ENCODE data around the gene BOD1.

The BOD1 gene

DNA sequence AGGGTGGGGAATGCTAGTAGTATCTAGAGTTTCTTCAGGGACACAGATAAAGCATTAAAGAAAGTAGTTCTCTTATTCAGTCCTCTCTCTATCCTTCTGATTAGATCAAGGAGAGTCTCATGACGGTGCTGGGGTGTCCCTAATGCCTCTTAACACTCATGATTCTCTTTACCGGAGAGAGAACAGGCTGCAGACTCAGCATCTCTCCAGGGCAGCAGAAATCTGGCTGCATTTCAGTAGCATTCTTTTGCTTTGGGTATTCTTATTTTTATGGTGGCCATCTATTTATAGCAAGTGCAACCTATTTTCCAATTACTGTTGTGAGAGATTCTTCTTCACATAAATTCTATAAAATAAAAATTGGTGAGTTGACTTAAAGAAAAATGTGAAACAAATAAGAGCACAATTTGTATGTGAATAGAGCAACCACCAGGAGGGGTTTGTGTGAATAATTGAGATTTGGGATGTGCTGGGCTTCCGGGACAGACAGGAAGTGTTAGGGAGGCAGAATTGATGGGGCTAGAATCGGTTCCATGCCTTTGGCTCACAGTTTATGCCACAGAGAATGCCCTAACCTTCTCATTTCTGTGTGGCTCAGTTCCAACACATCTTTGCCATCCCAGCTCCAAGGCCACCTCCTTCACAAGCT, 23.8 kb upstream of the BOD1 start:
- no peak for DNase-seq (ENCODE audit: low spot score)

DNA sequence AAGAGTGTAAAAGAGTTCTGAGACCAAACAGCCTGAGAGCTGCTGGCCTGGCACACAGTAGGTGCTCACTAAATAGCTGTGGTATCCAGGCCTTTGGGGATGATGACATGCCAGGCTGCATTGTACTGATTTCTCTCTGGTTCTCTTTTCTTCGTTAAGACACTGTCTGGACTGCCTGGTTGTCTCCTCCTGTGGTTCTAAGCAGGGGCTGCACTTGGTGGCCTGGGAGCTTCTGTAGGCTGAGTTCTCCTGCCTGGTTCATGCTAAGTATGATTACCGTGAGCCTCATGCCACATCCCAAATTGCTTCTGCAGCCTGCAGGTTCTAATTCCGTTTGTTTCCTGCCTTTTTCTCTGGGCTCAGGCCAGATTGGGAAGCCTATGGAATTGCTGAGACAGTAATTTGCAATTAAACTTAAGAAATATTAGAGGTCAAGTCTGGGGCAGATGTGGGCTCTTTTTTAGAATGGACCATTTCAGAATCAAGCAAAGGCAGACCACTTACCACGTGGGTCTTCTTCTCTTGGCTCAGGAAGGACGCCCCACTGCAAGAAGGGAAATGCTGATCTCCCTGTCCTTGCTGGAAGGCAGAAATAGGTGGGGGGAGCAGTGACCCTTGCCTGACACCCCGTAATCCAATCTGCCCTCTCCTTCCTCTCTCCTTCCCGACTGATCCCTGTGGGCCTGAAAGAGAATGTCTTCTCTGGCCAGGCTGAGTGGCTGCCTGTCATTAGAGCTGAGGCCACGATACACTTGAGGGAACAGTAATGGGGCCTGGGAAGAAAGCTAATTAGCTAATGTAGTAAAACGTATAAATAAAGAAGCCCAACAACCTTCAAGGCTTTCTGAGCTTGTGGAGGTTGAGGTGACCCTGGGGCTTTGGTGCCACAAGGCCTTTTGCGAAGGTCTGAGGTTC, 21.9 kb upstream of the BOD1 start:
- DNase-seq (ENCODE audit: low spot score): no peak

DNA sequence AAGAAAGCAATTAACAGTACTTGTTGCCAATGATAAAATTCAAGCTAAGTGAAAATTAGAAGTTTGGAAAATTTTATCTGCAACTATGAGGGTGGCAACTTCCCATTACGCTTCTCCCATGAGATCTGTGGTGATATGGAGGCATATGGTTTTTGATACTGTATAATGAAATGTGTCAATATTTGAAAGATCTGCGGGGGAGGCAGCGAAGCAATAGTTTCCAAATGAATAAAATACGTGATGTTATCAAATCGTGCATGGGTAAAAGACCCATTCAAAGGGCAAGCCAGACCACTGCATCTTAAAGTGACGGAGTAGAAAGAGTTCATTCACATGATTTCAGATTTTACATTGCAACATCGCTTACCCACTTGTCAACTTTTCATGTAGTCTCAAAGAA, 20.9 kb upstream of the BOD1 start:
- DNase-seq (ENCODE audit: low spot score): no peak

DNA sequence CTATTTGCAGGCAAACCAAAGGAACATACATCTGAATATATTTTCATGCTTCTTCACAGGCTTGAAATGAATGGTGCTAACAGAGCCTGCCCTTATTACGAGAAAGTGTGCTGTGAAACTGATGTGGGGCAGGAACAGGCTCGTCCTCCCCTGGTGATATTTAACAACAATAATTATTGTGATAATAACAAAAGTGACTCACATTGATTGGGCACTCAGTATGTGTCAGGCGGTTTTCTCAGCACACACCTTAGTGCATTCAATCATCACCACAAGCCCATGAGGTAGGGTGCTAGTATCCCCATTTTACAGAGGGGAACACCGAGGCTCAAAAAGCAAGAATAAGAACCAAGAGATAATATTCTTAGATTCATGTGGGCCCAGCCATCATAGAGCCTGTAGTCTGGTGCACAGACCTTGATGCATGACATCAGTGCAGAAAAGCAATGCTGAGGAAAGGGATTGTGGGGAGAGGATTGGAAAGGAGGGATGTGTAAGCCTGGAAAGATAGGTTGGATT, 18.1 kb upstream of the BOD1 start:
- DNase-seq (ENCODE audit: low spot score): no peak

DNA sequence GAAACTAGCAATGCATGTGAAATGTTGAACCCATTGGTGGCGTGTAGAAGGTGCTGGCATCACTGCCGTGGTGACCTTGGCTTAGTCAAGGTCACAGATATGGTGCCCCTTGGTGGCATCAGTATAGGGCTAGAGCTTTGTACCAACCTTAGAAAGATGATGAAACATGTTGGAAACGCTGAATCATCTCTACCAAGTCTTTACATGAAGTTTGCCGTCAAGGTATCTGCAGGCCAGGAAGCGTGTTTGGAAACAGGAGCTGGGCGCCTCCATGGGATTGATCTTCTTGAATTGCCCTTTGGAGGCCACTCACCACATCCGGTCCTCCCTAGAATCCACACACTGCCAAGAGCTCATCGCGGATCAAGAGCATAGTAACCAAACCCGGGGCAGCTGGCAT, 16.9 kb upstream of the BOD1 start:
- no peak for DNase-seq (ENCODE audit: low spot score)

DNA sequence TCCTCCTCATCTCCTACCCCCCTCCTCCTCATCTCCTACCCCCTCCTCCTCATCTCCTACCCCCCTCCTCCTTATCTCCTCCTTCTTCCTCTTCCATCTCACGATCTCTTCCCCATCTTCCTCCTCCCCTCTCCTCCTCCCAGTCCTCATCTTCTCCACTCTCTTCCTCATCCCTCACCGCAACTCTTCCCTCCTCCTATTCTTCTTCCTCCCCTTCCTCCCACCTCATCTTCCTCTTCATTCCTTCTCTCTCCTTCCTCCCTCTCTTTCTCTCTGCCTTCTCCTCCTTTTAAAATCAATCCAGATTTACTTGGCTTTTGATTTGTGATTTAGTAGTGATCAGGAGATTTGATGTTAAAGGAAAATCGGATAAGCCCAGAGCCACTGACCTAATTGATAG, 15.0 kb upstream of the BOD1 start:
- no peak for DNase-seq (ENCODE audit: low spot score)

DNA sequence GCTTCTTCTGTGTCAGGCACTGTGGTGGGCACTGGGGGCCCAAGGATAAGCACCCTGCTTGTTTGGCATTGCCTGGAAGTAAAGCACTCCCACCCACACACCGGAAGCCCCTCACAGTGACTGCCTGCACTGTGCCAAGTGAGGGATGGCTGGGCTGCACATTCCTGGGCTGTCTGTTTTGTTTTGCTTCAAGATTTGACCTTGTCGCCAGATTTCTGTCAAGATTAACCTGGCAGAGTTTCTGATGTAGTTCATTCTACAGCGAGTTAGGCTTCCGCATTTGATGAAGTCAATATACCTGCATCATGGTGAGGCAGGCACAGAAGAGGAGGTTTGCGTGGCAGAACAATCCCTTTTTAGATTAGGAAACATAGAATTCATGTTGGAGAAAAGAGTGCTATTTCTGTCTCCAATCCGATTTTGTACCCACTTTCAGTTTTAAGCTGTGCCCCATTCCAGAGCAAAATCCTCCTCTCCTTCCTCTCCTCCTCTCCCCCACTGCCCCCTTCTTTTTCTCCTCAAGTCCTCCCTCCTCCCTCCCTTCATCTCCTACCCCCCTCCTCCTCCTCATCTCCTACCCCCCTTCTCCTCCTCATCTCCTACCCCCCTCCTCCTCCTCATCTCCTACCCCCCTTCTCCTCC, 14.4 kb upstream of the BOD1 start:
- DNase-seq (ENCODE audit: low spot score): no peak

DNA sequence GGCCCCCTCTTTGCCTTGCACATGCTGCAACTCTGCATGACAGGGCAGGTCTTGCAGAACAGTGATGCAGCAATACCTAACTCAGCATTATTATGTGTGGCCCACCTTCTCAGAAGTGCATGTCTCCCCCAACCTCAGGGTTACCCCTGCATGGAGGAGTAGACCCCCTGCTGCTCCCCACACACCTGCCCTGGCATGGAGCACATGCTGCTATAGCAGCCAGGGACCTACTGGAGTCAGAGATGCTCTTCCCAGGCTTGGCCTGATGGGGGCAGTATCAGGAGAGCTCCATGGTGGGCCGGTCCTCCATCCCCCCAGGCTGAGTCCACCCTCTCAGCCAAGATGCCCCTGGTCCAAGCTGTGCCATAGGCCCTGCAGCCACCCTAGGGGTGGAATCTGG, 13.2 kb upstream of the BOD1 start:
- no peak for DNase-seq (ENCODE audit: low spot score)

DNA sequence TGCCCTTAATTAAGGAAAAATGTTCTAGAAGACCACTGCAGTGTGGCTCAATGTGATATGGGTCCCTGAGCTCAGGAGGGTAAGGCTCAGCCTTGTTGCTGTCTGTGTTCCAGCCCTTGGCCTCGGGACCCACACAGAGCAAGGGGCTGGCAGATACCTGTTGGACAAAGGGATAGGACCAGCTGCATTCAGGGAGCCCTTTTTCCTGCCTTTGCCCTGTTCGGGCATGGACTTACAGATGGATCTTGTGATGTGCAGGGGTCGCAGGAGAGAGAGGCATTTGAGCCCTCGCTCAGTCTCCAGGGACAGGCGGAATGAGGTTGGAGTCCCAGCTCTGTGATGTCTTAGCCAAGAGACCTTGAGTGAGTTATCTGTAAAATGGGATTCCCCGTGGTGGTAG, 12.1 kb upstream of the BOD1 start:
- no peak for DNase-seq (ENCODE audit: low spot score)

DNA sequence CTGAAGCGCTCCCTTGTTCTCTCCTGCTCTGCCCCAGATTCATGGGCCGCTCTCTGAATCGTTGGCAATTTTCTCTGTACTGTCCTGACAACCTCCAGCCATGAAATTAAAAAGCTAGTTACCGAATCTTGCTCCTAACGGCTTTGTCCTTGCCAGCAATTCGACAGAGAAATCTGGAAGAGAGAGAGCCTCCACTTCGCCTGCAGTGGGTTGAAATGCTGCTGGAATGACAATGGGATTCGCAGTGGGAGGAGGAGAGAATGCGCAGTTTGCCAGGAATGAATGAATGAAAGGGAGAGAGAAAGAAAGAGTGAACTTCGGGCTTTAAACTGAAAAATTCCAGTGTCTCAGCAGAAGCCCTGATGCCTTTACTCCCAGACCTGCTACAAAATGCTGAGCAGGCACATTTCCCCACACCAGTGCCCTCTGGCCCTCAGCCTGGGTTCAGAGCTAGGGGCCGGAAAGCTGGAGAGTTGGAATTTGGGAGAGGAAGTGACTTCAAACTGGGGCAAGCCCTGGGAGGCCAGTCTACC, 11.5 kb upstream of the BOD1 start:
- peak; percentile 87 for DNase-seq (ENCODE audit: low spot score)

DNA sequence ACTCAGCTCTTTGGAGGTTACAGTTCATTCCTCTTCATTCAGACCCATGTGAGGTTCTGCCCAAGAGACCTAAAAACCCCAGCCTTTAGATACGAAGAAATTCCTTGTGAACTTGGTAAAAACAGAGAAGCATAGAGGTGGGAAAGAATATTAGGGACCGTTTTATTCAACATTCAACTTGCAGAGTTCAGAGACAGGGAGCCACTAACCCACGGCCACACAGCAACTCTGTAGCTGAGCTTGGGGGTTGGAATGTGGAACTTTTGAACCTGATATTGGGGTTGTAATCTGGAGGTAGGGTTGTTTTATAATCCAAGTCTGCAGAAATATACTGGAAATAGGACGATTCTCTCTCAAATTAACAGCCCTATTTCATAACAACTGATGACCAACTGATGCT, 10.8 kb upstream of the BOD1 start:
- DNase-seq (ENCODE audit: low spot score): no peak

DNA sequence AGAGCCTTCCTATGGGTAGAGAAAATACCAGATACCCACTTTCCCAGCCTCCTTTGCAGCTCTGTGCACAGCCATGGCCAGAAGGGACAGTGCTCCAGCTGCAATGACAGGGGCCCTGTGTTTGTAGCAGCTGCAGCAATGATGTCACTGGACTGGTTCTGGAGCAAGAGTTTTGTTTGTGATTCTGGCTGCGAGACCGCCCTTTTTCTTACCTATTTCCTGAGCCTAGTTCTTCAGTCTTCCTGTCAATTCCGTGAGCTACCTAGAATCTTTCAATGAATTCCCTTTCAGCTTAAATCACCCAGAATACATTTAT, 10.0 kb upstream of the BOD1 start:
- DNase-seq (ENCODE audit: low spot score): peak; percentile 82

DNA sequence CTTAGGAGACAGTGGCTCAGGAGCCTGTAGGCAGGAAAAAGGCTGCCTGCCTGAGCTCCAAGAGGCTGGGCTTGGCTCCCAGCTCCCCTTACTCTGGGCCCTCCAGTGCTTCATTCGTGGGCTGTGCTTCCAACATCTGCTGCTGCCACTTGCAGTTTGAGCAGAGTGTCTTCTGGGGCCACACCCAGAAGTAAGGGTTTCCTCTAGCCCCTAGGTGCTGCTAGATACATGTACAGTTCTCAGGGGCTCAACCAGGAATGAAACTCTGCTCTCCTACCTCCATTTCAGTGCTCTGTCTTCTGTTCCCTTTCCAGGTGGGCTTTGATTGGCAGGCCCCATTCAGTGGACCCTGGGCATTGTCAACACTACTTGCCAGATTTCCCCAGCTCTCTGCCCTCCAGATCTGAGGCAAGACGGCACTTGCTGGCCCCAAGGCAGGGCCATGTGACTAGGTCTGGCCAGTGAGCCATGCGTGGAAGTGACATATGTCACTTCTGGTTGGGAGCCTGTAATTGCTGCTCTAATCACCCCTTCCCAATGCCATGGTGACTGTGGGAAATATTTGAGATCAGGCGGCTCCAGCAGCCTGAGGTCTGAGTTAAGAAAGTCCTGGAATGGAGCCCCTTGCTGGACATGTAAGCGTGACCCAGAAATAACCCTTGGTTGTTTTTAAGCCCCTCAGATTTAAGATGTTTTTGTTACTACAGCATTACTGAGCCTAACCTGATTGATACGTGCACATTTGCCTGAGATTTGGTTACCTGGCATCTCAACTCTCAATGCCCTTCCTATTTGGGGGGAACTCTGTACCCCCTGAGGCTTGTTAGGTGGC, 9.4 kb upstream of the BOD1 start:
- DNase-seq (ENCODE audit: low spot score): no peak

DNA sequence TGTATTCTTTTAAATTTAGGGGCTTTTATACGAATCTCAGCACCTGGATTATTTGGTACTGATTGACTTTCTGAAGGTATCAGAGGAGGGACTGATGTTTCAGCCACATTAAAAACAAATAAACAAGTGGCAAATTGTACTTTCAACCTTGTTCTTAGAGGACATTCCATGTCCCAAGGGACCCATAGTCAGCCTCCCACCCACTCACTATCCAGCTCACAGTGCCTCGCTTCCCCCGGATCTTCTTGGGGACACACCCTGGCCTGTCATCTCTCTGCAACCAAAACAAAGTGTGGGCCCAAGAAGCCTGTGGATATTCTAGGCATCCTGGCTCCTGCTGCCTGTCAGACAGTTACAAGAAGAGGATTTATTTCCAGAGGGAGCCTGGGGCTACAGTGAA, 8.8 kb upstream of the BOD1 start:
- no peak for DNase-seq (ENCODE audit: low spot score)

DNA sequence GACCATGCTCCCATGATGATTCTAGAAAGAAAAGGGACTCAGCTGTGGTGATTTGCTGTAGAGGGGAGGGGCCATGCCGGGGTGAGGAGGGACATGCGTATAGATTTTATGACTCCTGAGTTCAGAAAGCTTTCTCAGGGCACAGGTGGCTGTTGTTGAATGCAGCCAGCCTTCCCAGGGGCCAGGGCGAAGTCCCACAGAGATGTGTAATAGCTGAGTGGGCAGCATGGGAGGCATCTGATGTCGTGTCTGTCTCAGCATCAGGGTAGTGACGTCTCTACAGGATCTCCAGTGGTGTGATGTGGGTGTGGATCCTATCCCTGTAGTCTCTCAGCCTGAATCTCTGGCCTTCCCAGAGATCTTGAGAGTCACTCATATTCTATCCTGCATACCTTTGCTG, 7.8 kb upstream of the BOD1 start:
- no peak for DNase-seq (ENCODE audit: low spot score)

DNA sequence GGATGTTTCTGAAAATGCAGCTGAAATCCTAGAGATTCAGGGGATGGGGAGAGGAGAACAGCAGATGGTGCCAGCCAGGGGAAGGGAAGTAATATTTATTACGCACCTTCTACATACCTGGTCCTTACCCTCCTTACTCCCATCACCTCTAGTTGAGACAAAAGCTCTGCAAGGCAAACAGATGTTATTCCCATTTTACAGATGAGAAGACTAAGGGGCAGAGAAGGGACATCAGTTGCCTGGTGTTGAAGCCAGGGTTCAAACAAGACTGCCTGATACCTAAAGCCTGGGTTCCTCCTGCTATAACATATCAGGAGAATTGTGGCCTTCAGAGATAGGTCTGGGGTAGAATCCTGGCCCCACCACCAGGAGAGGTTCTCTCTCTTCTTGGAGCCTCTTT, 7.3 kb upstream of the BOD1 start:
- no peak for DNase-seq (ENCODE audit: low spot score)

DNA sequence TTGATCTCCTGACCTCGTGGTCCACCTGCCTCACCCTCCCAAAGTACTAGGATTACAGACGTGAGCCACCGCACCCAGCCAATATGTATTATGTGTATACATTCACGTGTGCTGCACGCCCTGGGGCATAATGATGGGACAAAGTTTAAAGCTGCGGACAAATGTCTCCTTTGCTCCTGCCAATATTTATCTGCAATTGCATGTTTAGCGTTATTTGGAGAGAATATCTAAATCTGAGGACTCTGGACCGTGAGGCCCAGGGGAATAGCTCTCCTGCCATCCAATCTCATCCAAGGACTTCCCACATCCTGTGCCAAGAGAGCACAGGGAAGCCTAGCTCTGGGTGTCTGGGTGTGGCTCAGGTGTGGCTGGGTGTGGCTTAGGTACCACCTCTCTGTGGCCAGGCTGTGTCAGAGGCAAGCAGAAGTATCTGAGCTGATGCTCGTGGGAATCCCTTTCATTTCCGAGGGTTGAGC, 6.9 kb upstream of the BOD1 start:
- no peak for DNase-seq (ENCODE audit: low spot score)

DNA sequence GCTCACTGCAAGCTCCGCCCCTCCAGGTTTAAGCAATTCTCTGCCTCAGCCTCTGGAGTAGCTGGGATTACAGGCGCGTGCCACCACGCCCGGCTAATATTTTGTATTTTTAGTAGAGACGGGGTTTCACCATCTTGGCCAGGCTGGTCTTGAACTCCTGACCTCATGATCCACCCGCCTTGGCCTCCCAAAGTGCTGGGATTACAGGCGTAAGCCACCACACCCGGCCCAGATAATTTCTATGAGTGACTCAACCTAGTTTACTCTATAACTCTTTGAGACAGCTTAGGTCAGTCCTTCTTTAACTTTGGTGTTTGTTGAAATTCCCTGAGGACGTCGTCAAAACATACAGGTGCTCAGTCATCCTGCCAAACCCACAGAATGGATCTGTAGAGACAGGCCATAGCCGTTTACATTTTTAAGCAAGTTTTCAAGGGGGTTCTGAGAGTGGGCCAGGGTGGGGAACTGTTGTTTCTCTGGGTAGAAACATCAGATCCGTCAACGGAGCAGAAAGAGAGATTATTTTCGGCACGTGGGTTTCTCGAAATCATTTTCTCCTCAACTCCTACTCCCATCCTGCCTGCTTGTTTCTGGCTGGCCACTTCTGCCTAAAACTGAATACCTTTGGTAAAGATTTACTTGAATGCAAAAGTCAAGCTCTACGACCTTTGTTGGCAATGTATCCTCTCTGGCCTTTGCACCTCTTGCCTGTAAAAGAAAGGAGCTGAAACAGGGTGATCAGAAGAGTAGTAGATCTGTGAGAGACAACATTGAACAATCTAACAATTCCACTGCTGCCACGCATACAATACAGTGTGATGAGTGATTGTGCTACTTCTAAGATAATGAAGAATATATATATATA, 6.0 kb upstream of the BOD1 start:
- DNase-seq (ENCODE audit: low spot score): no peak

DNA sequence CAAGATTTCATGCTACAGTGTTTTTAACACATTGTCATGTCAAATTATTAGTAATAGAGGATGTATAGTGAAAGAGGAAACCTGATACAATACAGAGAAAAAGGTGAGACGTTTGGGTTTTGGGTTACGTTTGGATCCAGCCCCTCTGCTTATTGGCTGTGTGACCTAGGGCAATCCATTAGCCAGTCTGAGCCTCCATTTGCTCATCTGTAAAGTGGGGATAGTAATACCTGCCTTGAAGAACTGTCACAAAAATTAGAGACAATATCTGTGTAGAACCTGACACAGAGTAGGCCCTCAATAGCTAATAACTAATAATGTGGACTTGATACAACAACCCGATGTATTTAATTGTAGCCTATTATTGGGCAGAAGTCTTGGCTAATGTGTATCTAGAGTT, 4.3 kb upstream of the BOD1 start:
- no peak for DNase-seq (ENCODE audit: low spot score)

DNA sequence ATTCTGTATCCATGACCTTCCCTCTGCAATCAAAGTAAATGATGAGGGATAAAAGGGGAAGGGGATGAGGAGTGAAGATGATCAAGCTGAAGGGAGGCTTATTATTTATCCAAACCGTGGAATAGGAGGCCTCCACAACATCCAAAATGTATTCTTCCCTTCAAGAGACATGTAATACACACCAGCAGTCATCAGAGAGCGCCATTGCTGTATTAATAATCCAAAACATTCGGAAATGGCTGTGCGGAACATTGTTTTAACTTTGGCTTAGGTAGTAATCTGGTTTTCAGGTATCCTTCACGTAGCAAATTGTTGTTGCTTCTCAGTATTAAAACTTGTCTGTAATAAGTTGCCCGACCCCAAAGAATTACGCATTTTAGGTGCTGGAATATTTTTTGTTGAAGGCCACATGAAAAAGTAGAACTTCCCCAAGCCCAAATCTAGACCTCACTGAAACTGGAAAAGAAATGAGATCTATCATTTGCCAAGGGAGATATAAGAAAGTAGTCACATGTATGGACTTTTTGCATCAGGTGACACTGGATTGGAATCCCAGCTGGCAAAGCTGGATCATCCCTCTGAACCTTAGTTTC, 2.6 kb upstream of the BOD1 start:
- DNase-seq (ENCODE audit: low spot score): peak; percentile 71
